Left ventricle myocardium inferior (tissue), 1 donor: ENCODE measurements around the gene GRIN2C. TPM values are rescaled to one million over a fixed set of nuclear protein-coding genes. Genes with fewer than 3 reads are reported as not detected.

Experiments
- DNase-seq: peaks from one replicate; pipeline ENCODE4 v3.0.0-alpha.2; 2020
- H3K27ac ChIP-seq: fragments of 200-600 bp; replicated peaks from 2 replicates; pipeline ENCODE4 v1.8.0; 2021
- H3K27me3 ChIP-seq: fragments of 200-600 bp; 2 replicates; pipeline ENCODE4 v1.8.0; 2021; ENCODE audit warnings: low read depth
- H3K36me3 ChIP-seq: fragments of 200-600 bp; 2 replicates; pipeline ENCODE4 v1.8.0; 2021
- H3K4me1 ChIP-seq: fragments of 200-600 bp; 2 replicates; pipeline ENCODE4 v1.8.0; 2021
- H3K4me3 ChIP-seq: fragments of 200-600 bp; 2 replicates; pipeline ENCODE4 v1.8.0; 2021; ENCODE audit warnings: mild to moderate bottlenecking, moderate library complexity
- H3K9me3 ChIP-seq: fragments of 200-600 bp; replicated peaks from 2 replicates; pipeline ENCODE4 v1.8.0; 2021
- CTCF ChIP-seq: fragments of 200-600 bp; IDR thresholded peaks from 2 replicates; pipeline ENCODE4 v1.8.0; 2021; ENCODE audit warnings: antibody characterized with exemption, mild to moderate bottlenecking, borderline replicate concordance
- intact Hi-C: fragments of 100-400 bp; cut with micrococcal nuclease; formaldehyde crosslinking; loops from one replicate; pipeline ENCODE4 v1.11.0; 2022
- total RNA-seq: library from RNA; stranded (reverse); fragmentation: NEBNext Ultra II Directional; extraction: Animal tissue kit (Norgen Biotek cat#: 25700); gene quantifications from one replicate; pipeline ENCODE4 v1.2.1, GENCODE V29; 2021
- donor health status: DM: no; HTN: yes; CAD: no; lungs with severe emphysema.

GRIN2C gene
- total RNA-seq, 1 donor from 2014 or later = 0.52 TPM

GRCh38 chr17:74795327-74796020, 64.2 kb downstream of the GRIN2C start:
- no peak for DNase-seq
- Histone ChIP-seq H3K27ac (no peak overlapping the region), H3K36me3 (peaks cover 75% of the 10 kb centered on the region), H3K4me3 (no peak overlapping the region), H3K9me3 (no peaks in the 10 kb centered on the region), H3K27me3 (no peaks in the 10 kb centered on the region), H3K4me1 (peaks cover 14% of the 10 kb centered on the region)
- intact Hi-C loops = loop anchor here (5.0 kb wide), 1 partner anchor 67 kb away; no protein-coding TSS in a partner anchor
- no peak for TF ChIP-seq CTCF

- Histone ChIP-seq H3K36me3 (peaks cover 66% of the 10 kb centered on the region), H3K27me3 (no peaks in the 10 kb centered on the region), H3K9me3 (no peaks in the 10 kb centered on the region), H3K27ac (no peak overlapping the region), H3K4me3 (no peak overlapping the region), H3K4me1 (peaks cover 14% of the 10 kb centered on the region)
- TF ChIP-seq CTCF = no peak
- DNase-seq = no peak
- intact Hi-C loops = no loop called here
These were observed 67.0 kb downstream of the GRIN2C start for GRCh38 chr17:74792586-74793105.

Other genes starting within 250 kb of the GRIN2C start
- gene CD300E, start 236.1 kb downstream of the GRIN2C start, total RNA-seq = 0.30 TPM
- 0.55 TPM for gene CD300LF, start 147.0 kb downstream of the GRIN2C start, total RNA-seq
- gene RAB37, start 122.6 kb downstream of the GRIN2C start, total RNA-seq = 1.9 TPM
- 11.3 TPM for gene NHERF1, start 111.3 kb downstream of the GRIN2C start, total RNA-seq
- gene NAT9, start 83.5 kb downstream of the GRIN2C start, total RNA-seq = 18.6 TPM
- gene FDXR, start 13.1 kb upstream of the GRIN2C start, total RNA-seq = 5.7 TPM
- gene FADS6, start 33.7 kb upstream of the GRIN2C start, total RNA-seq = not detected
- gene USH1G, start 63.4 kb upstream of the GRIN2C start, total RNA-seq = not detected
- not detected for gene OTOP2, start 64.4 kb upstream of the GRIN2C start, total RNA-seq
- gene OTOP3, start 76.0 kb upstream of the GRIN2C start, total RNA-seq = not detected
- gene HID1, start 112.9 kb upstream of the GRIN2C start, total RNA-seq = 7.2 TPM
- gene CDR2L, start 127.7 kb upstream of the GRIN2C start, total RNA-seq = 17.4 TPM
- 50.6 TPM for gene MRPL58, start 152.8 kb upstream of the GRIN2C start, total RNA-seq
- 809 TPM for gene ATP5PD, start 187.1 kb upstream of the GRIN2C start, total RNA-seq
- 23.1 TPM for gene KCTD2, start 187.3 kb upstream of the GRIN2C start, total RNA-seq
- gene SLC16A5, start 228.1 kb upstream of the GRIN2C start, total RNA-seq = 8.4 TPM